GM19193 (cell line): ENCODE data around the gene NEUROG3.

Source experiments
- POLR2A ChIP-seq: IDR thresholded peaks from 4 replicates; pipeline ENCODE4 v1.6.1; 2011; ENCODE audit not compliant: insufficient read depth, insufficient read length; ENCODE audit errors: extremely low read depth

The NEUROG3 gene

DNA sequence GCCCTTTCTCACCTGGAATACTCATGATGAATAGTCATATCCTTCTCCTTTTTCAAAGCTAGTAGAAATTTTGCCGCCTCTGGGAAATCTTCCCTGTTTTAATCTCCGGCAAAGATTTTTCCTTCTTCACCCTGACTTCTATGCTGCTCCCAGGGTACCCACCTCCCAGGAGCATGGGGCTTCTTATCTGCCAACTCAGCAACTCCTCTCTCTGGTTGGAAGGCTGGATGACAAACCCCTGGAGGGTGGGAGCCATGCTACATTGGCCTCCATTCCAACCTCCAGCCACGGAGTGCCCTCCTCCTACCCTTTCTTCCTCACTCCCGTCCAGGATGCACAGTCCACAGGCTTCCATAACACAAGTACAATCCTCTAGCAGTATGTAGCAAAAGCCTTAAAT lies 19.9 kb downstream of the NEUROG3 start:
- no peak for TF ChIP-seq POLR2A

- TF ChIP-seq POLR2A = no peak
These were observed 21.0 kb downstream of the NEUROG3 start for GRCh38 chr10:69552268-69552667.

DNA sequence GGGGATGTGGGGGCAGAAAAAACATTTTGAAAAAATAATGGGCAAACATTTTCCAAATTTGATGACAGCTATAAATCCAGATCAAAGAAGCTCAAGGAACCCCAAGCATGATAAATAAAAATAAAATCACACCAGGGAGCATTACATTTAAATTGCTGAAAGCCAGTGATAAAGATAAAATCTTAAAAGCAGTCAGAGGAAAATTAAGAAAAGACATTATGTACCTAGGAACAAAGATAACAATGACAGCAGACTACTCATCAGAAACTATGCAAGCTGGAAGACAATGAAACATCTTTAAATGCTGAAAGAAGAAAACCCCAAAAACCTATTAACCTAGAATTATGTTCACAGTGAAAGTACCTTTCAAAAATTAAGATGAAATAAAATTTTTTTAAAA lies 23.3 kb downstream of the NEUROG3 start:
- no peak for TF ChIP-seq POLR2A

- TF ChIP-seq POLR2A = no peak
These were observed 31.8 kb downstream of the NEUROG3 start for GRCh38 chr10:69541463-69541862.

DNA sequence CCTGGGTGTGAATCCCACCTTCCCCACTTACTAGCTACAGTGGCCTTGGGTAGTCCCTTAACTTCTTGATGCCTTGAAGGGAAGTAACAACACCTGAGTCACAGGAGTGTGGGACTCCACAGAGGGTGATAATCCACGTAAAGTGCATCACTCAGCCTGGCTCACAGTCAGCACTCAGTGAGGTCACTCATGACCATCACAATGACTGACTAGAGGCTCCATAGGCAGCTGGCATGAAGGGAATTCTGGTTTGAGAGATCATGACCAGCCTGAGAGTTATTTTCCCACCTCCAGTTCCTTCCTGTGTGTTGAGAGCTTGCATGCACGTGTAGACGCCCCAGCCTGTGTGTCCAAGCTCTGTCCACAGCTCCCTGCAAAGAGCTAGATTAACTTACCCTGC lies 34.8 kb downstream of the NEUROG3 start:
- no peak for TF ChIP-seq POLR2A

DNA sequence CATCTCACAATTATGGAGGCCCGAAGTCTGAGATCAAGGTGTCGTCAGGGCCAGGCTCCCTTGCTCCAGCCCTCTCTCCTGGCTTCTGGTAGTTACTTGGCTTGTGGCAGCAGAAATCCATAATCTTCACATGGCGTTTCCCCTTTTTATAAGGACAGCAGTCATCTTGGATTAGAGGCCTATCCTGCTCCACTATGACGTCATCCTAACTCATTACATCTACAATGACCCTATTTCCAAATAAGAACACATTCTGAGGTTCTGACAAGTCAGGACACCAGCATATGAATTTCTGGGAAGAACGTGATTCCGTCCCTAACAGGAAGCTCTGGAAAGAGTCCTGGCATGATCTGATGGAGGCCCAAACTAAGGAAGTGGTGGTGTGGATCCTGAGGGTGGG lies 35.8 kb downstream of the NEUROG3 start:
- TF ChIP-seq POLR2A = no peak

DNA sequence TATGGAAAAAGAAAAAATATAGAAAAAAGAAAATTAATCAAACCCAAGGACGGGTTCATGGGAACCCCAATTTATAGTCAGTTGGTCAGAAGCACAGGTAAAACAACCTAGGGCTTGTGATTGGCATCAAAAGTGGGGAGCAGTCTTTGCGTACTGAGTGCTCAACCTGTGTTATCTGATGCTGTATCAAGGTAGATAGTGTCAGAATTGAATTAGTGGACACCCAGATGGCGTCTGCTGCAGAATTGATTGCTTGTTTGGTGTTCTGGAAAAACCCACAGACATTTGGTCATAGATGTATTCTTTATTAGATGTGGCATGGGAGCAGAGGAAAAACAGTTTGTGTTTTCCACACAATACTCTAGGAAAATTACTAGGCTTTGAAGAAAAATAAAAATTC lies 39.6 kb downstream of the NEUROG3 start:
- no peak for TF ChIP-seq POLR2A

DNA sequence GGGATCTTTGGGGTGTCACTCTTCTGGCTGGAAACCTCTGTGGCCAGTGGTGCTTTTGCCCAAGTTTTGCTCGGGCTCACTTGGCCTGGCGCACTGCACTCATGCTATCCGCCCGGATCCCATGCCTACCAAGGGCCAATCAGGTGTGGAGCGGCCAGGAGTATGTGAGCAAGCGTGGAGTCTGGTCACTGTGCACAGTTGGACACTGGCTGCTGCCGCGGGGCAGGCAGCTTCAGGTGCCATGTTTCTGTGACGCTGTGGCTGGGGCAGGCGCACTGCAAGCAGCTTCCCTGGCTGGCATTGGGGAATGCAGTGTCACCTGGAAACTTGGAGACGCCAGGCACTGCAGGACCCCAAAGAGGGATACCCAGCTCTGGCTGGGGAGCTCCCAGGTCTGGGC lies 45.3 kb downstream of the NEUROG3 start:
- TF ChIP-seq POLR2A = no peak
